ENCODE measurements around the gene DCP1A. TPM values are rescaled to one million over a fixed set of nuclear protein-coding genes. Genes with fewer than 3 reads are reported as not detected.

DCP1A gene
- total RNA-seq, 1 donor from 2014 or later, result 32.9 TPM

DNA sequence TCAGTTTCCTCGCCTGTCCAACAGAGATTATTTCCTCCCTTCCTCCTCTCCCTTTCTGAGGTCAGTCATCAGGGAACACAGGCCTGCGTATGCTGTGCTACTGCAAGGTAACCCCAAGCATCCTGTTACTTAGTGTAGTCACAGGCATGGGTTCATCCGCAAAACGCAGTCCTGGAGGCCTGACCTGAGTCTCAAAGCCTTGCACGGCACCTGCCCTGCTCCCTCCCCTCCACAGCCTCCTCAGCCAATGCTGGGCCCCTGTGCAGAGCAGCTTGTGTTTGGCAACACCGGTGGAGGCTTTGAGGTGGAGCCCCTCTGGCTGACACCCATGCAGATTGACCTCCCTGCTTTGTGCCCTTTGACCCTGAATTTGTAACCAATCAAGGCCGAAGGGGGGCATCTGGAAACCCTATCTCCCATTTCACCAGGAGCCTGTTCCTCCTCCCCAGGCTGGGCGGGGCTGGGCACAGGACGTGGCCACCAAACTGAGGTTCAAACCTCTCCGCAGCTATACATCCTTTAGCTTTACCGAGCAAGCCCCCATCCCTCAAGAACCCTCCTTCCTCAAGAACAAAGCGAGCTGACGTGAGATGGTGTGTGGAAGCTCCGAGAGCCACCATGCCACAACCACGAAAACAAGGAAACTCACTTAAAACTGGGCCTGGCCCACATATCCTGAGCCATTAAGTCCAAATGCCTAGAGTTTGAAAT lies 113.1 kb downstream of the DCP1A start:
- intact Hi-C loops (cut with DNase I), result no loop called here
- H3K4me3 ChIP-seq, result no peak overlapping the region
- H3K36me3 ChIP-seq, result peaks cover 0 to 67% of the 10 kb centered on the region in 2 donors
- DNase-seq (ENCODE audit: extremely low spot score in 2 of 2), result no peak
- no peak overlapping the region for H3K27ac ChIP-seq
- H3K9me3 ChIP-seq, result no peaks in the 10 kb centered on the region
- TF ChIP-seq, protein P1, sequence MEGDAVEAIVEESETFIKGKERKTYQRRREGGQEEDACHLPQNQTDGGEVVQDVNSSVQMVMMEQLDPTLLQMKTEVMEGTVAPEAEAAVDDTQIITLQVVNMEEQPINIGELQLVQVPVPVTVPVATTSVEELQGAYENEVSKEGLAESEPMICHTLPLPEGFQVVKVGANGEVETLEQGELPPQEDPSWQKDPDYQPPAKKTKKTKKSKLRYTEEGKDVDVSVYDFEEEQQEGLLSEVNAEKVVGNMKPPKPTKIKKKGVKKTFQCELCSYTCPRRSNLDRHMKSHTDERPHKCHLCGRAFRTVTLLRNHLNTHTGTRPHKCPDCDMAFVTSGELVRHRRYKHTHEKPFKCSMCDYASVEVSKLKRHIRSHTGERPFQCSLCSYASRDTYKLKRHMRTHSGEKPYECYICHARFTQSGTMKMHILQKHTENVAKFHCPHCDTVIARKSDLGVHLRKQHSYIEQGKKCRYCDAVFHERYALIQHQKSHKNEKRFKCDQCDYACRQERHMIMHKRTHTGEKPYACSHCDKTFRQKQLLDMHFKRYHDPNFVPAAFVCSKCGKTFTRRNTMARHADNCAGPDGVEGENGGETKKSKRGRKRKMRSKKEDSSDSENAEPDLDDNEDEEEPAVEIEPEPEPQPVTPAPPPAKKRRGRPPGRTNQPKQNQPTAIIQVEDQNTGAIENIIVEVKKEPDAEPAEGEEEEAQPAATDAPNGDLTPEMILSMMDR (IDR thresholded peaks at IDR 0.05), result no peak
- TF ChIP-seq POLR2AphosphoS5 (IDR thresholded peaks at IDR 0.05; ENCODE audit: insufficient read depth in 1 of 2, low read depth in 1 of 2) (no peak), POLR2A (IDR thresholded peaks at IDR 0.05) (no peak)
- peaks cover 34% of the 10 kb centered on the region for H3K4me1 ChIP-seq
- H3K27me3 ChIP-seq, result no peaks in the 10 kb centered on the region

Small RNA genes within 50 kb of the gene (small RNA-seq; reads per million reads assigned to genes)
- not detected for gene RF00019
- not detected for gene RF00212
- not detected for gene RF00568

Other genes starting within 250 kb of the DCP1A start
- gene RFT1, start 217.1 kb downstream of the DCP1A start, total RNA-seq, result 13.8 TPM
- 32.2 TPM for gene PRKCD, start 186.3 kb downstream of the DCP1A start, total RNA-seq
- gene TKT, start 91.5 kb downstream of the DCP1A start, total RNA-seq, result 423 TPM
- 0.74 TPM for gene CACNA1D, start 147.1 kb upstream of the DCP1A start, total RNA-seq